ACC112 (cell line): ENCODE data around the gene WIPI1.
A peak's percentile ranks its signal among the peaks of the same experiment; 100 is the strongest.

Source experiments
- H2AFZ ChIP-seq: fragments of 200-600 bp; sonication (generic); one replicate; pipeline ENCODE4 v1.6.0; 2017; ENCODE audit warnings: antibody characterized with exemption, low read length; ENCODE audit not compliant: unreplicated experiment
- H3K27ac ChIP-seq: fragments of 200-600 bp; sonication (generic); 2 replicates; pipeline ENCODE4 v1.5.1; 2014; ENCODE audit warnings: low read depth, mild to moderate bottlenecking, antibody characterized with exemption, low read length, moderate library complexity
- H3K27me3 ChIP-seq: fragments of 200-600 bp; sonication (generic); 2 replicates; pipeline ENCODE4 v1.6.1; 2014; ENCODE audit warnings: mild to moderate bottlenecking, antibody characterized with exemption, low read length, moderate library complexity, mixed read lengths; ENCODE audit not compliant: insufficient read depth
- H3K36me3 ChIP-seq: fragments of 200-600 bp; sonication (generic); 2 replicates; pipeline ENCODE4 v1.6.1; 2016; ENCODE audit warnings: mild to moderate bottlenecking, antibody characterized with exemption, low read length, moderate library complexity, mixed read lengths; ENCODE audit not compliant: insufficient read depth
- H3K4me1 ChIP-seq: fragments of 200-600 bp; sonication (generic); one replicate; pipeline ENCODE4 v1.6.1; 2016; ENCODE audit warnings: low read length, mixed read lengths; ENCODE audit not compliant: insufficient read depth, unreplicated experiment, control insufficient read depth
- H3K4me3 ChIP-seq: fragments of 200-600 bp; sonication (generic); 2 replicates; pipeline ENCODE4 v1.5.1; 2014; ENCODE audit warnings: mild to moderate bottlenecking, low read depth, low read length
- H3K79me2 ChIP-seq: fragments of 200-600 bp; sonication (generic); one replicate; pipeline ENCODE4 v1.6.0; 2016; ENCODE audit warnings: low read length; ENCODE audit not compliant: control insufficient read depth, unreplicated experiment, insufficient read depth

Gene WIPI1

GRCh38 chr17:68460715-68461114 is 3.4 kb upstream of the WIPI1 start:
- Histone ChIP-seq H3K27me3 (no peaks in the 10 kb centered on the region), H3K4me3 (no peak overlapping the region), H3K79me2 (no peaks in the 10 kb centered on the region), H3K4me1 (peaks cover 6% of the 10 kb centered on the region), H3K27ac (no peak overlapping the region), H2AFZ (no peak overlapping the region), H3K36me3 (no peaks in the 10 kb centered on the region)

GRCh38 chr17:68460146-68460545 is 2.9 kb upstream of the WIPI1 start:
- H3K4me3 ChIP-seq, result no peak overlapping the region
- no peaks in the 10 kb centered on the region for H3K27me3 ChIP-seq
- peaks cover 11% of the 10 kb centered on the region for H3K4me1 ChIP-seq
- no peak overlapping the region for H2AFZ ChIP-seq
- H3K27ac ChIP-seq, result no peak overlapping the region
- H3K79me2 ChIP-seq, result no peaks in the 10 kb centered on the region
- no peaks in the 10 kb centered on the region for H3K36me3 ChIP-seq

- Histone ChIP-seq H3K4me1 (peaks cover 20% of the 10 kb centered on the region), H3K79me2 (peaks cover 9% of the 10 kb centered on the region), H3K36me3 (no peaks in the 10 kb centered on the region), H3K27ac (no peak overlapping the region), H2AFZ (no peak overlapping the region), H3K4me3 (no peak overlapping the region), H3K27me3 (no peaks in the 10 kb centered on the region)
These were observed 1.8 kb upstream of the WIPI1 start for GRCh38 chr17:68459037-68459639.

- H3K4me3 ChIP-seq, result peak overlapping the region; percentile 83
- peaks cover 16% of the 10 kb centered on the region for H3K79me2 ChIP-seq
- peak overlapping the region; percentile 28; the same call in 1 of the 2 replicates for H3K27ac ChIP-seq
- H3K27me3 ChIP-seq, result no peaks in the 10 kb centered on the region
- peak overlapping the region; percentile 51 for H2AFZ ChIP-seq
- no peaks in the 10 kb centered on the region for H3K36me3 ChIP-seq
- H3K4me1 ChIP-seq, result peaks cover 20% of the 10 kb centered on the region
These were observed 1.2 kb upstream of the WIPI1 start for GRCh38 chr17:68458260-68459036.

- H3K4me1 ChIP-seq, result peaks cover 20% of the 10 kb centered on the region
- peak overlapping the region; percentile 51 for H2AFZ ChIP-seq
- no peaks in the 10 kb centered on the region for H3K36me3 ChIP-seq
- H3K4me3 ChIP-seq, result peak overlapping the region; percentile 83
- peak overlapping the region; percentile 28; the same call in 1 of the 2 replicates for H3K27ac ChIP-seq
- peaks cover 22% of the 10 kb centered on the region for H3K79me2 ChIP-seq
- H3K27me3 ChIP-seq, result no peaks in the 10 kb centered on the region
These were observed 403 bp upstream of the WIPI1 start for GRCh38 chr17:68457539-68458259.

GRCh38 chr17:68456339-68457167 is 743 bp downstream of the WIPI1 start:
- H3K27ac ChIP-seq, result peak overlapping the region; percentile 91
- H3K4me3 ChIP-seq, result peak overlapping the region; percentile 91
- H3K79me2 ChIP-seq, result peaks cover 26% of the 10 kb centered on the region
- peak overlapping the region; percentile 67 for H2AFZ ChIP-seq
- H3K36me3 ChIP-seq, result no peaks in the 10 kb centered on the region; the same call in 1 of the 2 replicates
- H3K27me3 ChIP-seq, result no peaks in the 10 kb centered on the region
- peaks cover 20% of the 10 kb centered on the region for H3K4me1 ChIP-seq

GRCh38 chr17:68455901-68456338 is 1.4 kb downstream of the WIPI1 start:
- peak overlapping the region; percentile 91 for H3K4me3 ChIP-seq
- H3K27me3 ChIP-seq, result no peaks in the 10 kb centered on the region
- peak overlapping the region; percentile 11 for H2AFZ ChIP-seq
- peaks cover 20% of the 10 kb centered on the region for H3K4me1 ChIP-seq
- no peaks in the 10 kb centered on the region; the same call in 1 of the 2 replicates for H3K36me3 ChIP-seq
- H3K79me2 ChIP-seq, result peaks cover 26% of the 10 kb centered on the region
- peak overlapping the region; percentile 91 for H3K27ac ChIP-seq

- Histone ChIP-seq H3K27me3 (no peaks in the 10 kb centered on the region), H3K36me3 (peaks cover 6% of the 10 kb centered on the region; the same call in 1 of the 2 replicates), H3K4me1 (peaks cover 20% of the 10 kb centered on the region), H3K4me3 (no peak overlapping the region), H2AFZ (no peak overlapping the region), H3K27ac (peak overlapping the region; percentile 91), H3K79me2 (peaks cover 26% of the 10 kb centered on the region)
These were observed 3.2 kb downstream of the WIPI1 start for GRCh38 chr17:68453991-68454665.

- no peak overlapping the region for H3K27ac ChIP-seq
- H3K36me3 ChIP-seq, result peaks cover 6% of the 10 kb centered on the region; the same call in 1 of the 2 replicates
- H2AFZ ChIP-seq, result no peak overlapping the region
- H3K79me2 ChIP-seq, result peaks cover 26% of the 10 kb centered on the region
- no peak overlapping the region for H3K4me3 ChIP-seq
- H3K27me3 ChIP-seq, result no peaks in the 10 kb centered on the region
- H3K4me1 ChIP-seq, result peaks cover 14% of the 10 kb centered on the region
These were observed 4.5 kb downstream of the WIPI1 start for GRCh38 chr17:68452724-68453290.
